ENCODE data around the gene FMO5.
A peak's percentile ranks its signal among the peaks of the same experiment; 100 is the strongest.

FMO5 gene

GRCh38 chr1:147225193-147225730 lies at the start of gene FMO5:
FMO5 (minus strand) TSS chr1:147225339; CDS start chr1:147225029, 310 bp downstream.
- peak; percentile 40 for DNase-seq (ENCODE audit: low spot score)
- Mint-ChIP-seq H3K9me3 (no peaks in the 10 kb centered on the region), H3K36me3 (ENCODE audit: low read depth) (no peaks in the 10 kb centered on the region), H3K27ac (peak within 1 kb of the TSS; percentile 47), H3K4me1 (ENCODE audit: low read depth) (peaks cover 14% of the 10 kb centered on the region), H3K27me3 (ENCODE audit: low read depth) (peaks cover 15% of the 10 kb centered on the region), H3K4me3 (peak within 1 kb of the TSS; percentile 97)

- Mint-ChIP-seq H3K9me3 (no peaks in the 10 kb centered on the region), H3K27ac (no peak overlapping the region), H3K4me3 (no peak overlapping the region), H3K4me1 (ENCODE audit: low read depth) (peaks cover 6% of the 10 kb centered on the region), H3K36me3 (ENCODE audit: low read depth) (peaks cover 49% of the 10 kb centered on the region), H3K27me3 (ENCODE audit: low read depth) (no peaks in the 10 kb centered on the region)
- no peak for DNase-seq (ENCODE audit: low spot score)
Observed at GRCh38 chr1:147273409-147274336, 48.5 kb upstream of the FMO5 start.

- H3K36me3 Mint-ChIP-seq (ENCODE audit: low read depth) = peaks cover 53% of the 10 kb centered on the region
- no peak for DNase-seq (ENCODE audit: low spot score)
Observed at GRCh38 chr1:147272042-147272441, 46.9 kb upstream of the FMO5 start.

GRCh38 chr1:147270721-147271120 lies 45.6 kb upstream of the FMO5 start:
- H3K4me1 Mint-ChIP-seq (ENCODE audit: low read depth) = peaks cover 7% of the 10 kb centered on the region
- no peak for DNase-seq (ENCODE audit: low spot score)
- H3K36me3 Mint-ChIP-seq (ENCODE audit: low read depth) = peaks cover 53% of the 10 kb centered on the region
- H3K9me3 Mint-ChIP-seq = no peaks in the 10 kb centered on the region
- no peak overlapping the region for H3K27ac Mint-ChIP-seq
- H3K27me3 Mint-ChIP-seq (ENCODE audit: low read depth) = no peaks in the 10 kb centered on the region
- H3K4me3 Mint-ChIP-seq = no peak overlapping the region

More at GRCh38 chr1:147272042-147272441, 46.9 kb upstream of the FMO5 start:
- H3K4me1 Mint-ChIP-seq (ENCODE audit: low read depth) = peaks cover 6% of the 10 kb centered on the region
- no peaks in the 10 kb centered on the region for H3K9me3 Mint-ChIP-seq
- H3K27ac Mint-ChIP-seq = no peak overlapping the region
- H3K27me3 Mint-ChIP-seq (ENCODE audit: low read depth) = no peaks in the 10 kb centered on the region
- no peak overlapping the region for H3K4me3 Mint-ChIP-seq

- no peaks in the 10 kb centered on the region for H3K9me3 Mint-ChIP-seq
- H3K27me3 Mint-ChIP-seq (ENCODE audit: low read depth) = no peaks in the 10 kb centered on the region
- no peak for DNase-seq (ENCODE audit: low spot score)
- peaks cover 46% of the 10 kb centered on the region for H3K36me3 Mint-ChIP-seq (ENCODE audit: low read depth)
- H3K4me3 Mint-ChIP-seq = no peak overlapping the region
- H3K27ac Mint-ChIP-seq = no peak overlapping the region
- H3K4me1 Mint-ChIP-seq (ENCODE audit: low read depth) = peaks cover 2% of the 10 kb centered on the region
Observed at GRCh38 chr1:147267711-147268110, 42.6 kb upstream of the FMO5 start.

- Mint-ChIP-seq H3K4me3 (no peak overlapping the region), H3K27me3 (ENCODE audit: low read depth) (no peaks in the 10 kb centered on the region), H3K4me1 (ENCODE audit: low read depth) (peaks cover 2% of the 10 kb centered on the region), H3K9me3 (no peaks in the 10 kb centered on the region), H3K36me3 (ENCODE audit: low read depth) (peaks cover 49% of the 10 kb centered on the region), H3K27ac (no peak overlapping the region)
- no peak for DNase-seq (ENCODE audit: low spot score)
Observed at GRCh38 chr1:147266381-147266780, 41.2 kb upstream of the FMO5 start.

- no peak for DNase-seq (ENCODE audit: low spot score)
Observed at GRCh38 chr1:147264158-147264768, 39.1 kb upstream of the FMO5 start.

GRCh38 chr1:147260956-147261355 lies 35.8 kb upstream of the FMO5 start:
- Mint-ChIP-seq H3K4me3 (no peak overlapping the region), H3K27me3 (ENCODE audit: low read depth) (no peaks in the 10 kb centered on the region), H3K4me1 (ENCODE audit: low read depth) (peaks cover 6% of the 10 kb centered on the region), H3K27ac (no peak overlapping the region), H3K36me3 (ENCODE audit: low read depth) (peaks cover 39% of the 10 kb centered on the region), H3K9me3 (no peaks in the 10 kb centered on the region)
- DNase-seq (ENCODE audit: low spot score) = no peak

More at GRCh38 chr1:147264158-147264768, 39.1 kb upstream of the FMO5 start:
- H3K27me3 Mint-ChIP-seq (ENCODE audit: low read depth) = no peaks in the 10 kb centered on the region
- H3K36me3 Mint-ChIP-seq (ENCODE audit: low read depth) = peaks cover 56% of the 10 kb centered on the region
- no peak overlapping the region for H3K27ac Mint-ChIP-seq
- no peak overlapping the region for H3K4me3 Mint-ChIP-seq
- no peaks in the 10 kb centered on the region for H3K9me3 Mint-ChIP-seq
- peaks cover 4% of the 10 kb centered on the region for H3K4me1 Mint-ChIP-seq (ENCODE audit: low read depth)

GRCh38 chr1:147252540-147252939 lies 27.4 kb upstream of the FMO5 start:
- no peak overlapping the region for H3K27ac Mint-ChIP-seq
- DNase-seq (ENCODE audit: low spot score) = no peak
- H3K4me1 Mint-ChIP-seq (ENCODE audit: low read depth) = peaks cover 20% of the 10 kb centered on the region
- H3K4me3 Mint-ChIP-seq = no peak overlapping the region
- no peaks in the 10 kb centered on the region for H3K9me3 Mint-ChIP-seq
- H3K36me3 Mint-ChIP-seq (ENCODE audit: low read depth) = peaks cover 26% of the 10 kb centered on the region
- no peaks in the 10 kb centered on the region for H3K27me3 Mint-ChIP-seq (ENCODE audit: low read depth)

- Mint-ChIP-seq H3K4me3 (no peak overlapping the region), H3K9me3 (no peaks in the 10 kb centered on the region), H3K4me1 (ENCODE audit: low read depth) (peaks cover 48% of the 10 kb centered on the region), H3K27me3 (ENCODE audit: low read depth) (no peaks in the 10 kb centered on the region), H3K27ac (no peak overlapping the region), H3K36me3 (ENCODE audit: low read depth) (peaks cover 16% of the 10 kb centered on the region)
- no peak for DNase-seq (ENCODE audit: low spot score)
Observed at GRCh38 chr1:147247656-147248238, 22.6 kb upstream of the FMO5 start.

- DNase-seq (ENCODE audit: low spot score) = no peak
- no peaks in the 10 kb centered on the region for H3K9me3 Mint-ChIP-seq
- H3K27me3 Mint-ChIP-seq (ENCODE audit: low read depth) = no peaks in the 10 kb centered on the region
- peaks cover 16% of the 10 kb centered on the region for H3K36me3 Mint-ChIP-seq (ENCODE audit: low read depth)
- no peak overlapping the region for H3K4me3 Mint-ChIP-seq
- H3K4me1 Mint-ChIP-seq (ENCODE audit: low read depth) = peaks cover 50% of the 10 kb centered on the region
- H3K27ac Mint-ChIP-seq = no peak overlapping the region
Observed at GRCh38 chr1:147246910-147247655, 21.9 kb upstream of the FMO5 start.

- DNase-seq (ENCODE audit: low spot score) = no peak
- peaks cover 16% of the 10 kb centered on the region for H3K36me3 Mint-ChIP-seq (ENCODE audit: low read depth)
- H3K27me3 Mint-ChIP-seq (ENCODE audit: low read depth) = no peaks in the 10 kb centered on the region
- H3K27ac Mint-ChIP-seq = peak overlapping the region; percentile 1
- no peaks in the 10 kb centered on the region for H3K9me3 Mint-ChIP-seq
- H3K4me1 Mint-ChIP-seq (ENCODE audit: low read depth) = peaks cover 52% of the 10 kb centered on the region
- peak overlapping the region; percentile 12 for H3K4me3 Mint-ChIP-seq
Observed at GRCh38 chr1:147246044-147246690, 21.0 kb upstream of the FMO5 start.

GRCh38 chr1:147245586-147246021 lies 20.5 kb upstream of the FMO5 start:
- Mint-ChIP-seq H3K27ac (peak overlapping the region; percentile 1), H3K4me3 (peak overlapping the region; percentile 12), H3K9me3 (no peaks in the 10 kb centered on the region), H3K4me1 (ENCODE audit: low read depth) (peaks cover 52% of the 10 kb centered on the region), H3K27me3 (ENCODE audit: low read depth) (no peaks in the 10 kb centered on the region), H3K36me3 (ENCODE audit: low read depth) (peaks cover 16% of the 10 kb centered on the region)
- no peak for DNase-seq (ENCODE audit: low spot score)

All from T-helper 2 cell treated with Interferon-gamma antibody and Interleukin-4, amounts not matched to agents 5 μg/mL and 100 μg/mL, for 36 hours (primary cell).